OCI-LY3 (cell line): ENCODE measurements around the gene ETHE1.

Experiments used
- H2AFZ ChIP-seq: fragments of 200-600, 300-600 bp; shearing (Covaris generic); 2 replicates; pipeline ENCODE4 v1.6.0; 2014; ENCODE audit warnings: antibody characterized with exemption, low read depth, low read length
- H3K27ac ChIP-seq: fragments of 200-600, 300-600 bp; sonication (generic); 2 replicates; pipeline ENCODE4 v1.5.1; 2014; ENCODE audit warnings: mild to moderate bottlenecking, low read length, moderate library complexity, mixed read lengths
- H3K27me3 ChIP-seq: fragments of 200-600, 300-600 bp; sonication (generic); 2 replicates; pipeline ENCODE4 v1.6.1; 2014; ENCODE audit warnings: low read depth, low read length, mixed read lengths
- H3K36me3 ChIP-seq: fragments of 200-600, 300-600 bp; sonication (generic); replicated peaks from 2 replicates; pipeline ENCODE3; 2014; ENCODE audit warnings: low read depth, low read length, mixed read lengths
- H3K4me1 ChIP-seq: fragments of 300-600, 200-600 bp; sonication (generic); 2 replicates; pipeline ENCODE4 v1.6.1; 2014; ENCODE audit warnings: low read length, mixed read lengths
- H3K4me2 ChIP-seq: fragments of 200-600, 300-600 bp; sonication (generic); 2 replicates; pipeline ENCODE4 v1.6.1; 2014; ENCODE audit warnings: low read length, mixed read lengths
- H3K4me3 ChIP-seq: fragments of 300-600, 200-600 bp; sonication (generic); 2 replicates; pipeline ENCODE4 v1.5.1; 2014; ENCODE audit warnings: antibody characterized with exemption, mild to moderate bottlenecking, low read length, moderate library complexity
- H3K79me2 ChIP-seq: fragments of 300-600, 200-600 bp; shearing (Covaris generic); 2 replicates; pipeline ENCODE4 v1.6.1; 2014; ENCODE audit warnings: mild to moderate bottlenecking, low read length, mixed read lengths
- H3K9ac ChIP-seq: fragments of 300-600, 200-600 bp; shearing (Covaris generic); 2 replicates; pipeline ENCODE4 v1.6.0; 2014; ENCODE audit warnings: mild to moderate bottlenecking, low read length, moderate library complexity
- H3K9me3 ChIP-seq: fragments of 200-600, 300-600 bp; shearing (Covaris generic); 2 replicates; pipeline ENCODE4 v1.6.1; 2014; ENCODE audit warnings: low read length, mixed read lengths; ENCODE audit not compliant: insufficient read depth
- H4K20me1 ChIP-seq: fragments of 200-600, 300-600 bp; sonication (generic); 2 replicates; pipeline ENCODE4 v1.6.1; 2016; ENCODE audit warnings: low read length, mixed read lengths; ENCODE audit not compliant: insufficient read depth
- CTCF ChIP-seq: fragments of 200-600, 300-600 bp; sonication (generic); IDR thresholded peaks from 2 replicates; pipeline ENCODE4 v1.5.1; 2014; ENCODE audit warnings: antibody characterized with exemption, low read length, low read depth
- EZH2phosphoT487 ChIP-seq: fragments of 200-600 bp; shearing (Covaris generic); IDR thresholded peaks from 2 replicates; pipeline ENCODE4 v1.6.1; 2018; ENCODE audit warnings: antibody characterized with exemption, mixed run types, low read depth

Gene ETHE1

GRCh38 chr19:43496960-43497359 is 30.0 kb downstream of the ETHE1 start:
- TF ChIP-seq CTCF = no peak
- no peak for TF ChIP-seq EZH2phosphoT487
- H3K9ac ChIP-seq = no peak overlapping the region
- H3K9me3 ChIP-seq = no peaks in the 10 kb centered on the region
- no peaks in the 10 kb centered on the region for H3K27me3 ChIP-seq
- peaks cover 61% of the 10 kb centered on the region for H3K36me3 ChIP-seq
- H3K4me3 ChIP-seq = no peak overlapping the region
- H2AFZ ChIP-seq = no peak overlapping the region
- no peak overlapping the region for H3K4me2 ChIP-seq
- peaks cover 22% of the 10 kb centered on the region; the same call in 1 of the 2 replicates for H4K20me1 ChIP-seq
- peaks cover 4% of the 10 kb centered on the region for H3K79me2 ChIP-seq
- no peak overlapping the region for H3K27ac ChIP-seq
- H3K4me1 ChIP-seq = no peaks in the 10 kb centered on the region

GRCh38 chr19:43495082-43495481 is 31.9 kb downstream of the ETHE1 start:
- no peak for TF ChIP-seq CTCF
- no peak for TF ChIP-seq EZH2phosphoT487
- H3K4me3 ChIP-seq = no peak overlapping the region
- no peaks in the 10 kb centered on the region for H3K9me3 ChIP-seq
- peaks cover 17% of the 10 kb centered on the region; the same call in 1 of the 2 replicates for H4K20me1 ChIP-seq
- no peaks in the 10 kb centered on the region for H3K27me3 ChIP-seq
- H2AFZ ChIP-seq = no peak overlapping the region
- peaks cover 61% of the 10 kb centered on the region for H3K36me3 ChIP-seq
- no peak overlapping the region for H3K27ac ChIP-seq
- H3K4me1 ChIP-seq = no peaks in the 10 kb centered on the region
- no peak overlapping the region for H3K4me2 ChIP-seq
- no peaks in the 10 kb centered on the region for H3K79me2 ChIP-seq
- H3K9ac ChIP-seq = no peak overlapping the region

GRCh38 chr19:43490759-43491158 is 36.2 kb downstream of the ETHE1 start:
- Histone ChIP-seq H3K79me2 (no peaks in the 10 kb centered on the region), H3K27me3 (no peaks in the 10 kb centered on the region), H3K4me1 (peaks cover 23% of the 10 kb centered on the region), H3K4me2 (no peak overlapping the region), H3K27ac (no peak overlapping the region), H3K9me3 (no peaks in the 10 kb centered on the region), H4K20me1 (0 out of 2 replicates have a peak, but pooled peaks cover 4% of the 10 kb centered on the region), H3K36me3 (peaks cover 52% of the 10 kb centered on the region), H3K4me3 (no peak overlapping the region), H2AFZ (no peak overlapping the region), H3K9ac (no peak overlapping the region)
- TF ChIP-seq CTCF (no peak), EZH2phosphoT487 (no peak)

- H2AFZ ChIP-seq = no peak overlapping the region
- H3K9me3 ChIP-seq = no peaks in the 10 kb centered on the region
- H3K4me1 ChIP-seq = peaks cover 23% of the 10 kb centered on the region
Observed at GRCh38 chr19:43489979-43490599, 36.9 kb downstream of the ETHE1 start.

More at GRCh38 chr19:43489979-43490599, 36.9 kb downstream of the ETHE1 start:
- TF ChIP-seq CTCF (no peak), EZH2phosphoT487 (no peak)
- Histone ChIP-seq H3K27ac (no peak overlapping the region), H3K9ac (no peak overlapping the region), H4K20me1 (no peaks in the 10 kb centered on the region), H3K4me2 (no peak overlapping the region), H3K79me2 (no peaks in the 10 kb centered on the region), H3K27me3 (no peaks in the 10 kb centered on the region), H3K4me3 (no peak overlapping the region), H3K36me3 (peaks cover 45% of the 10 kb centered on the region)
